Measurements from ENCODE around the gene KANSL1.

- TF ChIP-seq CEBPB (IDR thresholded peaks at IDR 0.05; ENCODE audit: low read depth, low read length): no peak
- no peak for TF ChIP-seq POLR2A (IDR thresholded peaks at IDR 0.05; ENCODE audit: low read depth, low read length)
- TF ChIP-seq CTCF (conservative IDR thresholded peaks at IDR 0.05; ENCODE audit: low read depth, low read length): no peak
- no peak for TF ChIP-seq RFX5 (IDR thresholded peaks at IDR 0.05; ENCODE audit: low read depth, low read length)
- no peak for TF ChIP-seq FOS (IDR thresholded peaks at IDR 0.05; ENCODE audit: low read depth, low read length)
Observed at GRCh38 chr17:46038937-46039336, 154.3 kb downstream of the KANSL1 start.

All from IMR-90 (cell line).